GM19023 (cell line): ENCODE measurements around the gene GPR162.
"Not testable (repeated sequence)": the region's sequence is repeated elsewhere in the genome, so short reads cannot be mapped to it uniquely, and the experiment has no call there.

Experiments used
- ATAC-seq: cut with Tn5 transposase; IDR thresholded peaks from one replicate; pipeline ENCODE4 v1.9.1; 2021; ENCODE audit warnings: mild to moderate bottlenecking, moderate library complexity; ENCODE audit not compliant: unreplicated experiment

The GPR162 gene

GRCh38 chr12:6852651-6853354, 31.2 kb downstream of the GPR162 start:
- no peak for ATAC-seq

DNA sequence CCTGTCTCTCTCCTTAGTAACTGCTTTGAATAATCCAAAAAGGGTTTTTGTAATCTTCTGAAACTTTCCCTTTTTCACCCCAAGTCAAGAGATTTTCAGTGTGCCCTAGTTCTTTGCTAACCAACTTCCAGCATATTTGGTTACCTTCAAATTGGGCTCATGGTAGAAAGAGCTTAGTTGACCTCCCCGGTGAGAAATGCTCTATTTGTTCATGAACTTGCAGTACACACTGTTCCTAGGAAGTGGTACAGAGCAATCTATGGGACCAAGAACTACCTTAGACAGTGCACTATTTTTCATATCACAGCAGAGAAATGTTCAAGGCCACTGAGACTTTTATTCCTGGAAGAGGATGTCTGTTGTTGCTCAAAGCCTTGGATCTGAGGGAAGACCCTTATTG, 32.0 kb downstream of the GPR162 start:
- no peak for ATAC-seq

- no peak for ATAC-seq
Observed at GRCh38 chr12:6854036-6854435, 32.4 kb downstream of the GPR162 start.

DNA sequence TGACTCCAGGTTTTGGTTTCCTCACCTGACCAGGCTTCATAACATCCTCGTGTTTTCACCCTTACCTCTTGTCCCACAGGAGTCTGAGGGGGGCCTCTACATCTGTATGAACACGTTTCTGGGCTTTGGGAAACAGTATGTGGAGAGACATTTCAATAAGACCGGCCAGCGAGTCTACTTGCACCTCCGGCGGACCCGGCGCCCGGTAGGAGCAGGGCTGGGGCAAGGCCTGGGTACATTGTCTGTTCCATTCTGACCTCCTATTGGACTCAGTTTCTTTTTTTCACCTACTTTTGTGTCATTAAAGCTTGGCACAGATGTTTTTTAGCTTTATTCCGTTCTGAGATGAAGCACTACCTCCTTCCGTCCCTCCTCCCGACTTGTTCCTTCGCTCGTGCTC, 33.7 kb downstream of the GPR162 start:
- ATAC-seq, result no peak

DNA sequence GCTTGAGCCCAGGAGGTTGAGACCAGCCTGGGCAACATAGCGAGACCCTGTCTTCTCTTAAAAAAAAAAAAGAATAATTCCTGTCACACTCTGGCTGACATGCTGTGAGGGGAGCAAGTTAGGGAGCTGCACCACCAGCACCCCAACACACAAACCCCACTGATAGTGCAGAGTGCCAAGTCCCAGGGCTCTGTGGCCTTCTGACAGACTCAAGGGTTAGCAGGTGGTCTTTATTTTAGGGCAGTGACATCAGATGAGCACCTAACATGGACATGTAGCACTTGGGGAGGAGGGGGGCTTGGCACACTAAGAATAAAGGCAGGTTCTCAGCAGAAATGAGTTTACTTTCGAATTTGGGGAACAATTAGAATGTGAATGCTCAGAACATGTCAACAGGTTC, 37.2 kb downstream of the GPR162 start:
- ATAC-seq, result no peak

DNA sequence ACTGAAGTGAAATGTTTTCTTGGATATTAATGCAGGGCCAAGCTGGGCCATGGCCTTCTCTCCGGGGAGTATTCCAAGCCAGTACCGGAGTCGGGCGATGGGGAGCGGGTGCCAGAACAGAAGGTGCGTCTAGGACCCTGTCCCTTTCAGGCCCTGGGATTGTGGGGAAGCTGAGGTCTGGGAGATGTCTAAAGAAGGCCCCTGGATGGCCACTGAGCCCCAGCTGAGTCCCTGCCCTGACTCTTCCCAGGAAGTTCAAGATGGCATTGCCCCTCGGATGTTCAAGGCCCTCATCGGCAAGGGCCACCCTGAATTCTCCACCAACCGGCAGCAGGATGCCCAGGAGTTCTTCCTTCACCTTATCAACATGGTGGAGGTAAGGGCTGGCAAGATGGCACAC, 38.5 kb downstream of the GPR162 start:
- ATAC-seq, result no peak

- ATAC-seq, result no peak
Observed at GRCh38 chr12:6860942-6861341, 39.3 kb downstream of the GPR162 start.

DNA sequence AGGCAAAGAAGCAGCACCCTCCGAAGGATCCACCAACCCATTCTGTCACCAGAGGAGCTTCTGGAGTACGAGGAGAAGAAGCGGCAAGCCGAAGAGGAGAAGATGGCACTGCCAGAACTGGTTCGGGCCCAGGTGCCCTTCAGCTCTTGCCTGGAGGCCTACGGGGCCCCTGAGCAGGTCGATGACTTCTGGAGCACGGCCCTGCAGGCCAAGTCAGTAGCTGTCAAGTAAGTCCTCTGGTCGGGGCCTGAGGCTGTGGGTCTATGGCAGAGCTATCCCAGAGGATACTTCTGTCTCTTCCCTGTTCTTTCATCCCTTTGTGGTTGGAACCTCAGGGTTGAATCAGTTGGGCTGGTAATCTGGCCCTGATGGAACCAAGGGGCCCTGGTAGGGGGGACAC, 39.8 kb downstream of the GPR162 start:
- ATAC-seq, result no peak

DNA sequence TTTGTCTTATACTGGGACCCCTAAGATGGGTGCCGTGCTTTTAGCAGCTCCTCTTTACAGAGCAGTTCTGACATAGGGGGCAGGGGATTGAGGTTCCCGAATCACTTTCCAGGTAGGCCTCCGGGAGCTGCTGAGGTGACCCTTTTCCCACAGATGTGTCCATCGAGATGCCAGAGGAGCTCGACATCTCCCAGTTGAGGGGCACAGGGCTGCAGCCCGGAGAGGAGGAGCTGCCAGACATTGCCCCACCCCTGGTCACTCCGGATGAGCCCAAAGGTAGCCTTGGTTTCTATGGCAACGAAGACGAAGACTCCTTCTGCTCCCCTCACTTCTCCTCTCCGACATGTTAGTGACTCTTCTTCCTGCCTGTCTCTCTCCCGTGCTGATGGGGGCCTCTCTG, 41.4 kb downstream of the GPR162 start:
- no peak for ATAC-seq

DNA sequence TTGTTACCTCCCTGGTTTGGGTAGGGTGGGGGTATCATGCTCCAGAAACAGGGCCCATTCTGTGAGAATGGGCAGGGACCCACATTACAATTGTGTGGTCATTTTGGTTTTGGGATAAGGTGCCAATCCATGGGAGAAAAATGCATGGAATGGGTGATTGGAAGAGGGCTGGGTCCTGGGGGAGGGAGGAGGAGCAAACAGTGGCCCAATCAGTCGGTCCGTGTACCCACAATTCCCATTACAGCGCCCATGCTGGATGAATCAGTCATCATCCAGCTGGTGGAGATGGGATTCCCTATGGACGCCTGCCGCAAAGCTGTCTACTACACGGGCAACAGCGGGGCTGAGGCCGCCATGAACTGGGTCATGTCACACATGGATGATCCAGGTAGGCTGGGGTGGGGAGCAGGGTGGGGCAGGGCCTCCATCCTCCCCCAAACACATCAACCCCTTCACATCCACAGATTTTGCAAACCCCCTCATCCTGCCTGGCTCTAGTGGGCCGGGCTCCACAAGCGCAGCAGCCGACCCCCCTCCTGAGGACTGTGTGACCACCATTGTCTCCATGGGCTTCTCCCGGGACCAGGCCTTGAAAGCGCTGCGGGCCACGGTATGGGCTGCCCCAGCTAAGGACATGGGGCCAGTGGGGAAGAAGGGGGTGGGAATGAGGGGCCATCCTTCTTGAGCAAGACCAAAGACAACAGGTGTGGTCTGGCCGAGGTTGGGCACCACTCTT, 42.1 kb downstream of the GPR162 start:
- ATAC-seq, result no peak

DNA sequence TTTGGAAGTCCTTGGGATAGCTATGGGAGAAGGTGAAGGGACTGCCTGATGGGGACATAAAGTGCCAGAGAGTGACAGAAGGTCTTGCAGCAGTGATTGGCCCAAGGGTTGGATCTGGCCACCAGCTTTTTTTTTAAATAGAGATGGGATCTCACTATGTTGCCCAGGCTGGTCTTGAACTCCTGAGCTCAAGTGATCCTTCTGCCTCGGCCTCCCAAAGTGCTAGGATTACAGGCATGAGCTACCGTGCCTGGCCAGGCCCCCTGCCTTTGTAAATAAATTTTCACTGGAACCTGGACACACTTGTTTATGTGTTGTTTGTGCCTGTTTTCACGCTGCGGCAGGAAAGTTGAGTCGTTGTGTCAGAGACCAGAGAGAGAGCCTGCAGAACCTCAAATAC, 43.7 kb downstream of the GPR162 start:
- ATAC-seq, result not testable (repeated sequence)

GRCh38 chr12:6866163-6866919, 44.7 kb downstream of the GPR162 start:
- ATAC-seq, result no peak

DNA sequence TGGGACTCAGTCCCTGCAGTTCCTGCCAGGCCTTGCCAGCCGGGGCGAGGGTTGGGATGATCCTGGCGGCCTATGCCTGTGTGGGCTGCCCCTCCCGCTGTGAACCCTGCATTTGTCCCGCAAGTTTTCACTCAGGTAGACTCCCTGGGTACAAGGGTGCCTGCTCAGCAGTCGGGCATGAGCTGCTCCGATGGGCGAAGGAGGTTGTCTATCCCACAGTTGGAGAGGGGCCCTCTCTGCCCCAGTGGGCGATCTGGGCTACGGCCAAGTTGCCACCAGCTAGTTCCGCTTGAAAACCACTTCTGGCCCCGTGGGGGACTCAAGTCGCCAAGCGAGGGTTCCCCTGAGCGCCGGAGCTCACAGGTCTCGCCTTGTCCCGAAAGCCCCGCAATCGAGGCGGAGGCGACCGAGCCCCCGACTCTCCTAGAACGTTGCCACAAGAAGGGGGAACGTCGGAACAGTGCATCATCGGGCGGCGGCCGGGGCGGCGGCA, 45.3 kb downstream of the GPR162 start:
- ATAC-seq, result peak; percentile 1

- ATAC-seq, result peak; percentile 66
Observed at GRCh38 chr12:6867413-6868210, 46.0 kb downstream of the GPR162 start, which contains the start of gene TPI1. TPI1 (plus strand) TSS chr12:6867531; CDS start chr12:6867567, 36 bp downstream.

GRCh38 chr12:6868211-6869048, 46.8 kb downstream of the GPR162 start:
- no peak for ATAC-seq

DNA sequence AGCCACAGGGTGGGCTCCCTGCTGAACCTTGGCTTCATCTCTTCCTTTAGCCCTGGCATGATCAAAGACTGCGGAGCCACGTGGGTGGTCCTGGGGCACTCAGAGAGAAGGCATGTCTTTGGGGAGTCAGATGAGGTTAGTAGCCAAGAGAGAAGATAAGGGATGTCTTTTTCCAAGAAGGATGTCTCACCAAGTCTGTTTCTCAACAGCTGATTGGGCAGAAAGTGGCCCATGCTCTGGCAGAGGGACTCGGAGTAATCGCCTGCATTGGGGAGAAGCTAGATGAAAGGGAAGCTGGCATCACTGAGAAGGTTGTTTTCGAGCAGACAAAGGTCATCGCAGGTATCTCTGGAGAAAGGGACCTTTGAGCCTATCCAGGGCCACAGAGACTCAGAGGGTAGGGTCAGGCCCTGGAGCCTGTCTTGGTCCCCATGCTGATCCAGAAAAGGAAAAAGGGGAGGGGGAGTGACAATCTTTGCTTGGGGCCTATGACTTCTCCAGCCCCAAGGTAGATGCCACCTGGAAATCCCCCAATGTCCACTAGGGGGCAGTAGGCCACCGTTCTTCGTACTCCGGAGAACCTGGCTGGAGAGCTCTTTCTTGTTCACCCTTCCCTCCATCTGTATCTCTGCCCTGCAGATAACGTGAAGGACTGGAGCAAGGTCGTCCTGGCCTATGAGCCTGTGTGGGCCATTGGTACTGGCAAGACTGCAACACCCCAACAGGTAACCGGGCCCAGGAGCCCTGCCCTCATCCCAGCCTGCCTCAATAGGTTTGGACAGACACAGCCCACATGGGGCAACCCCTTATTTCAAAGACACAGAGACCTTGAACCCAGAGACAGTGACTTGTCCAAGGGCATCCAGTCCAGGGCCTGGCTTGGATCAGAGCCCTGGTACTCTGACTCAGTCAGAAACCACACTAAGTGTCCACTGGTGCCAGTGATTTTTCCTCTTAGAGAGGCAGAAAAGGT, 47.7 kb downstream of the GPR162 start:
- no peak for ATAC-seq

- ATAC-seq, result not testable (repeated sequence)
Observed at GRCh38 chr12:6870304-6870703, 48.7 kb downstream of the GPR162 start.

- ATAC-seq, result no peak
Observed at GRCh38 chr12:6871052-6871957, 49.7 kb downstream of the GPR162 start.
